ENCODE results near the gene TMUB2.

The TMUB2 gene

DNA sequence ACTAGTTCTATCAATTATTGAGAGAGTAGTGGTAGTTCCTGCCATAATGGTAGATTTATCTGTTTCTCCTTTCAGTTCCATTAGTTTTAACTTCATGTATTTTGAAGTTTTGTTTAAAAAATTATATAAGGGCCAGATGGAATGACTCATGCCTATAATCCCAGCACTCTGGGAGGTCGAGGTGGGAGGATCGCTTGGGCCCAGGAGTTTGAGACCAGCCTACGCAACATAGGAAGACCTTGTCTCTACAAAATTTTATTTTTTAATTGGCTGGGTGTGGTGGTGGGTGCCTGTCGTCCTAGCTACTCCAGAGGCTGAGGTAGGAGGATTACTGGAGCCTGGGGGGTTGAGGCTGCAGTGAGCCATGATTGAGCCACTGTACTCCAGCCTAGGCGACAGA is 46.8 kb downstream of the TMUB2 start (continued):
- TF ChIP-seq ZNF138 (tag by site-specific recombination; IDR thresholded peaks at IDR 0.05; ENCODE audit: borderline replicate concordance) (no peak), ZNF394 (tag by site-specific recombination; IDR thresholded peaks at IDR 0.05; ENCODE audit: borderline replicate concordance) (no peak), ZNF169 (tag by site-specific recombination; IDR thresholded peaks at IDR 0.05) (no peak), ZBTB6 (tag by site-specific recombination; IDR thresholded peaks at IDR 0.05) (0 out of 2 replicates have a peak, but pooled peaks have one; percentile 35), ZNF692 (tag by site-specific recombination; IDR thresholded peaks at IDR 0.05) (no peak), ZNF830 (tag by site-specific recombination; IDR thresholded peaks at IDR 0.05; ENCODE audit: low read depth) (no peak), ZNF10 (tag by site-specific recombination; IDR thresholded peaks at IDR 0.05) (no peak), PBX3 (CRISPR knock-in tag; IDR thresholded peaks at IDR 0.05) (no peak), ZXDB (tag by site-specific recombination; IDR thresholded peaks at IDR 0.05) (no peak), ZSCAN30 (tag by site-specific recombination; IDR thresholded peaks at IDR 0.05) (no peak), ZNF48 (tag by site-specific recombination; IDR thresholded peaks at IDR 0.05) (no peak), ZNF530 (tag by site-specific recombination; IDR thresholded peaks at IDR 0.05; ENCODE audit: low read depth) (no peak), GLIS1 (tag by site-specific recombination; IDR thresholded peaks at IDR 0.05) (peak; percentile 63), ZNF488 (tag by site-specific recombination; IDR thresholded peaks at IDR 0.05) (no peak), ZNF837 (tag by site-specific recombination; IDR thresholded peaks at IDR 0.05) (no peak), ZNF133 (tag by site-specific recombination; IDR thresholded peaks at IDR 0.05) (no peak)
- TF ChIP-seq, protein P1, sequence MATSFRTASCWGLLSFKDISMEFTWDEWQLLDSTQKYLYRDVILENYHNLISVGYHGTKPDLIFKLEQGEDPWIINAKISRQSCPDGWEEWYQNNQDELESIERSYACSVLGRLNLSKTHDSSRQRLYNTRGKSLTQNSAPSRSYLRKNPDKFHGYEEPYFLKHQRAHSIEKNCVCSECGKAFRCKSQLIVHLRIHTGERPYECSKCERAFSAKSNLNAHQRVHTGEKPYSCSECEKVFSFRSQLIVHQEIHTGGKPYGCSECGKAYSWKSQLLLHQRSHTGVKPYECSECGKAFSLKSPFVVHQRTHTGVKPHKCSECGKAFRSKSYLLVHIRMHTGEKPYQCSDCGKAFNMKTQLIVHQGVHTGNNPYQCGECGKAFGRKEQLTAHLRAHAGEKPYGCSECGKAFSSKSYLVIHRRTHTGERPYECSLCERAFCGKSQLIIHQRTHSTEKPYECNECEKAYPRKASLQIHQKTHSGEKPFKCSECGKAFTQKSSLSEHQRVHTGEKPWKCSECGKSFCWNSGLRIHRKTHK (tag by site-specific recombination; IDR thresholded peaks at IDR 0.05), result no peak
- TF ChIP-seq, protein P2, sequence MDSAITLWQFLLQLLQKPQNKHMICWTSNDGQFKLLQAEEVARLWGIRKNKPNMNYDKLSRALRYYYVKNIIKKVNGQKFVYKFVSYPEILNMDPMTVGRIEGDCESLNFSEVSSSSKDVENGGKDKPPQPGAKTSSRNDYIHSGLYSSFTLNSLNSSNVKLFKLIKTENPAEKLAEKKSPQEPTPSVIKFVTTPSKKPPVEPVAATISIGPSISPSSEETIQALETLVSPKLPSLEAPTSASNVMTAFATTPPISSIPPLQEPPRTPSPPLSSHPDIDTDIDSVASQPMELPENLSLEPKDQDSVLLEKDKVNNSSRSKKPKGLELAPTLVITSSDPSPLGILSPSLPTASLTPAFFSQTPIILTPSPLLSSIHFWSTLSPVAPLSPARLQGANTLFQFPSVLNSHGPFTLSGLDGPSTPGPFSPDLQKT (IDR thresholded peaks at IDR 0.05; ENCODE audit: borderline replicate concordance, low read depth, low read length), result no peak
- TF ChIP-seq, protein P3, sequence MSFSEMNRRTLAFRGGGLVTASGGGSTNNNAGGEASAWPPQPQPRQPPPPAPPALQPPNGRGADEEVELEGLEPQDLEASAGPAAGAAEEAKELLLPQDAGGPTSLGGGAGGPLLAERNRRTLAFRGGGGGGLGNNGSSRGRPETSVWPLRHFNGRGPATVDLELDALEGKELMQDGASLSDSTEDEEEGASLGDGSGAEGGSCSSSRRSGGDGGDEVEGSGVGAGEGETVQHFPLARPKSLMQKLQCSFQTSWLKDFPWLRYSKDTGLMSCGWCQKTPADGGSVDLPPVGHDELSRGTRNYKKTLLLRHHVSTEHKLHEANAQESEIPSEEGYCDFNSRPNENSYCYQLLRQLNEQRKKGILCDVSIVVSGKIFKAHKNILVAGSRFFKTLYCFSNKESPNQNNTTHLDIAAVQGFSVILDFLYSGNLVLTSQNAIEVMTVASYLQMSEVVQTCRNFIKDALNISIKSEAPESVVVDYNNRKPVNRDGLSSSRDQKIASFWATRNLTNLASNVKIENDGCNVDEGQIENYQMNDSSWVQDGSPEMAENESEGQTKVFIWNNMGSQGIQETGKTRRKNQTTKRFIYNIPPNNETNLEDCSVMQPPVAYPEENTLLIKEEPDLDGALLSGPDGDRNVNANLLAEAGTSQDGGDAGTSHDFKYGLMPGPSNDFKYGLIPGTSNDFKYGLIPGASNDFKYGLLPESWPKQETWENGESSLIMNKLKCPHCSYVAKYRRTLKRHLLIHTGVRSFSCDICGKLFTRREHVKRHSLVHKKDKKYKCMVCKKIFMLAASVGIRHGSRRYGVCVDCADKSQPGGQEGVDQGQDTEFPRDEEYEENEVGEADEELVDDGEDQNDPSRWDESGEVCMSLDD (tag by site-specific recombination; IDR thresholded peaks at IDR 0.05), result no peak

Measured in HEK293 (cell line).